HCT116 (cell line): ENCODE measurements around the gene CUL9. TPM values are rescaled to one million over a fixed set of nuclear protein-coding genes. Genes with fewer than 3 reads are reported as not detected.

Source experiments
- ATAC-seq: fragments of 200-7000 bp; cut with Tn5 transposase; 2 replicates; pipeline ENCODE4 v1.9.1; 2020; ENCODE audit warnings: mild to moderate bottlenecking, moderate library complexity
- BruUV-seq: library from RNA; stranded (reverse); fragments of 400-500 nt; replicated peaks from 2 replicates; lab custom pipeline; 2021; lab: Mats Ljungman, UMichigan
- CTCF ChIA-PET: fragments of 300-600 bp; sonication (Branson Sonifier 250); formaldehyde crosslinking; loops from one replicate; lab custom pipeline; 2021; ENCODE audit warnings: antibody characterized with exemption; lab: Charles Lee
- POLR2A ChIA-PET: fragments of 300-600, 350-600 bp; sonication (Branson Sonifier 250); formaldehyde crosslinking; loops from one replicate; lab custom pipeline; 2021; ENCODE audit warnings: antibody characterized with exemption; lab: Charles Lee
- RAD21 ChIA-PET, 2 experiments: fragments of 300-600 bp; sonication (Branson Sonifier 250); formaldehyde crosslinking; loops; one replicate each; lab custom pipeline; 2023; ENCODE audit warnings: low total read pairs in 2 of 2; ENCODE audit not compliant: uncharacterized antibody in 2 of 2, unreplicated experiment in 2 of 2, low non-redundant PET in 1 of 2; lab: Charles Lee
- DNase-seq: peaks from one replicate; pipeline ENCODE4 v3.0.0-alpha.2; 2010; ENCODE audit warnings: low read depth, low spot score
- H2AFZ ChIP-seq: fragments of 200-600 bp; shearing (Covaris generic), sonication (generic); 2 replicates; pipeline ENCODE4 v1.6.1; 2017; ENCODE audit warnings: low read depth, mixed run types, mixed read lengths, antibody characterized with exemption, low read length; ENCODE audit not compliant: poor library complexity, severe bottlenecking
- H3K27ac ChIP-seq: 2 replicates; pipeline ENCODE4 v1.5.1; 2012; ENCODE audit warnings: low read depth, low read length
- H3K27me3 ChIP-seq: fragments of 200-600 bp; sonication (generic); 2 replicates; pipeline ENCODE4 v1.6.1; 2016; ENCODE audit warnings: mixed run types, low read length, mixed read lengths; ENCODE audit not compliant: insufficient read depth
- H3K36me3 ChIP-seq, 2 experiments: fragments of 200-500 bp in 1 of 2; fragments of 200-600 bp in 1 of 2; sonication (Bioruptor generic) in 1 of 2; sonication (generic) in 1 of 2; 2 replicates each; pipeline versions ENCODE4 v1.5.1 to v1.6.1; 2014 to 2016; ENCODE audit warnings: low read length in 2 of 2, inconsistent platforms in 1 of 2, mixed read lengths in 1 of 2, mixed run types in 1 of 2; ENCODE audit not compliant: insufficient read depth in 2 of 2, control insufficient read depth in 1 of 2
- H3K4me1 ChIP-seq, 2 experiments: fragments of 200-600 bp in 1 of 2; sonication (generic) in 1 of 2; 2 replicates each; pipeline versions ENCODE4 v1.5.1 to v1.6.1; 2012 to 2017; ENCODE audit warnings: low read length in 2 of 2, inconsistent platforms in 1 of 2, mild to moderate bottlenecking in 1 of 2, mixed read lengths in 1 of 2, mixed run types in 1 of 2, moderate library complexity in 1 of 2; ENCODE audit not compliant: insufficient read depth in 2 of 2, control insufficient read depth in 1 of 2
- H3K4me2 ChIP-seq: fragments of 200-600 bp; sonication (generic); 2 replicates; pipeline ENCODE4 v1.6.1; 2017; ENCODE audit warnings: mixed run types, low read length, mixed read lengths
- H3K4me3 ChIP-seq, 2 experiments: fragments of 200-600 bp in 1 of 2; sonication (generic) in 1 of 2; replicated peaks in 1 of 2; 2 replicates each; pipeline ENCODE4 v1.5.1; 2011 to 2016; ENCODE audit warnings: low read length in 2 of 2, control low read depth in 1 of 2, low read depth in 1 of 2, mild to moderate bottlenecking in 1 of 2, mixed read lengths in 1 of 2, mixed run types in 1 of 2
- H3K79me2 ChIP-seq: fragments of 200-600 bp; sonication (generic); 2 replicates; pipeline ENCODE4 v1.6.1; 2017; ENCODE audit warnings: mild to moderate bottlenecking, mixed run types, low read length, moderate library complexity, mixed read lengths; ENCODE audit not compliant: insufficient read depth
- H3K9ac ChIP-seq: fragments of 200-600 bp; sonication (generic); 2 replicates; pipeline ENCODE4 v1.6.1; 2016; ENCODE audit warnings: low read length, mixed read lengths
- H3K9me2 ChIP-seq: fragments of 200-600 bp; sonication (generic), shearing (Covaris generic); 2 replicates; pipeline ENCODE4 v1.6.1; 2017; ENCODE audit warnings: mixed run types, mild to moderate bottlenecking, moderate library complexity; ENCODE audit not compliant: insufficient read depth
- H3K9me3 ChIP-seq, 2 experiments: fragments of 200-500 bp in 1 of 2; fragments of 200-600 bp in 1 of 2; sonication (Bioruptor generic) in 1 of 2; sonication (generic) in 1 of 2; 2 replicates each; pipeline ENCODE4 v1.6.1; 2014 to 2017; ENCODE audit warnings: low read length in 2 of 2, mixed read lengths in 2 of 2, inconsistent platforms in 1 of 2, low read depth in 1 of 2, mild to moderate bottlenecking in 1 of 2, mixed run types in 1 of 2, moderate library complexity in 1 of 2; ENCODE audit not compliant: control insufficient read depth in 1 of 2, insufficient read depth in 1 of 2
- H4K20me1 ChIP-seq: fragments of 200-600 bp; sonication (generic), shearing (Covaris generic); 2 replicates; pipeline ENCODE4 v1.6.1; 2017; ENCODE audit warnings: mixed run types, mild to moderate bottlenecking, moderate library complexity; ENCODE audit not compliant: insufficient read depth
- CBX3 ChIP-seq: IDR thresholded peaks from 2 replicates; pipeline ENCODE4 v1.6.1; 2012; ENCODE audit warnings: low read depth
- CEBPB ChIP-seq: IDR thresholded peaks from 2 replicates; pipeline ENCODE4 v1.6.1; 2012; ENCODE audit warnings: low read depth
- FOSL1 ChIP-seq: IDR thresholded peaks from 2 replicates; pipeline ENCODE4 v1.6.1; 2012; ENCODE audit warnings: low read depth
- JUND ChIP-seq: IDR thresholded peaks from 2 replicates; pipeline ENCODE4 v1.6.1; 2012
- POLR2A ChIP-seq: IDR thresholded peaks from 2 replicates; pipeline ENCODE4 v1.7.0; 2011; ENCODE audit warnings: borderline replicate concordance; ENCODE audit not compliant: insufficient read depth, insufficient read length; ENCODE audit errors: extremely low read depth
- POLR2AphosphoS5 ChIP-seq: IDR thresholded peaks from 2 replicates; pipeline ENCODE4 v1.6.1; 2011; ENCODE audit warnings: mild to moderate bottlenecking, low read depth, low read length, moderate library complexity
- RAD21 ChIP-seq: IDR thresholded peaks from 2 replicates; pipeline ENCODE4 v1.6.1; 2012; ENCODE audit warnings: low read depth, mild to moderate bottlenecking
- SIN3A ChIP-seq: IDR thresholded peaks from 2 replicates; pipeline ENCODE4 v1.6.1; 2012; ENCODE audit warnings: low read depth
- SP1 ChIP-seq: IDR thresholded peaks from 2 replicates; pipeline ENCODE4 v1.6.1; 2012; ENCODE audit warnings: low read depth
- TCF7L2 ChIP-seq: IDR thresholded peaks from 2 replicates; pipeline ENCODE4 v1.7.0; 2011; ENCODE audit warnings: borderline replicate concordance, inconsistent platforms; ENCODE audit not compliant: insufficient read depth, insufficient read length; ENCODE audit errors: extremely low read depth
- ZFX ChIP-seq: fragments of 450-650 bp; IDR thresholded peaks from 2 replicates; pipeline ENCODE4 v1.6.1; 2017
- intact Hi-C: fragments of 100-400 bp; cut with micrococcal nuclease; formaldehyde crosslinking; loops from 2 replicates; pipeline ENCODE4 v1.10.0; 2022
- total RNA-seq: library from RNA; stranded (reverse); gene quantifications from one replicate; pipeline ENCODE4 v1.2.1, GENCODE V29; 2021; ENCODE audit not compliant: unreplicated experiment
- TF ChIP-seq, protein P1 (sequence below): IDR thresholded peaks from 2 replicates; pipeline ENCODE4 v1.6.1; 2011; ENCODE audit warnings: mild to moderate bottlenecking, low read length, moderate library complexity; ENCODE audit not compliant: insufficient replicate concordance; ENCODE audit errors: extremely low read depth
- TF ChIP-seq, protein P2 (sequence below): IDR thresholded peaks from 2 replicates; pipeline ENCODE4 v1.6.1; 2012

CUL9 gene
- total RNA-seq, 1 experiment from 2014 or later, result 36.5 TPM

DNA sequence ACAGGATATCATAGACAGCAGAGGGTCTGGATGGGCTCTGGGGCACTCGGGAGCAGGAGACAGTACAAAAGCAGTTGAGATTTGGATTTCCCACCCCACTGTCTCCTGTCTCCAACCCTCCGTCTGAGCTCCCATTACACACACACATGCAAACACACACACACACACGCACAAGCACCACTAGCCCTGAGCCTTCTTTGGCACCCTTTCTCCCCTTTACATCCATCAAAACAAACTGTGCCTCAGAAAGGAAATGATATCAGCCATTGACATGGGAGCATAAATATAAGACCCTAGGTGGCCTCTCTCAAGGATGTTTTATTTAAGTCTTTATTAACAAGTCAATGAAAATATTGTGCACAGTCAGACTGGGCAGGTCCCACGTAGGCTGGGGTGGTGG lies 78.8 kb downstream of the CUL9 start:
- TF ChIP-seq, protein P1, sequence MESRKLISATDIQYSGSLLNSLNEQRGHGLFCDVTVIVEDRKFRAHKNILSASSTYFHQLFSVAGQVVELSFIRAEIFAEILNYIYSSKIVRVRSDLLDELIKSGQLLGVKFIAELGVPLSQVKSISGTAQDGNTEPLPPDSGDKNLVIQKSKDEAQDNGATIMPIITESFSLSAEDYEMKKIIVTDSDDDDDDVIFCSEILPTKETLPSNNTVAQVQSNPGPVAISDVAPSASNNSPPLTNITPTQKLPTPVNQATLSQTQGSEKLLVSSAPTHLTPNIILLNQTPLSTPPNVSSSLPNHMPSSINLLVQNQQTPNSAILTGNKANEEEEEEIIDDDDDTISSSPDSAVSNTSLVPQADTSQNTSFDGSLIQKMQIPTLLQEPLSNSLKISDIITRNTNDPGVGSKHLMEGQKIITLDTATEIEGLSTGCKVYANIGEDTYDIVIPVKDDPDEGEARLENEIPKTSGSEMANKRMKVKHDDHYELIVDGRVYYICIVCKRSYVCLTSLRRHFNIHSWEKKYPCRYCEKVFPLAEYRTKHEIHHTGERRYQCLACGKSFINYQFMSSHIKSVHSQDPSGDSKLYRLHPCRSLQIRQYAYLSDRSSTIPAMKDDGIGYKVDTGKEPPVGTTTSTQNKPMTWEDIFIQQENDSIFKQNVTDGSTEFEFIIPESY, result no peak
- TF ChIP-seq ZFX (no peak), FOSL1 (no peak)
- H3K79me2 ChIP-seq, result no peaks in the 10 kb centered on the region
- POLR2A ChIA-PET, result no interaction called here
- H3K27me3 ChIP-seq, result no peaks in the 10 kb centered on the region
- no peak overlapping the region for H3K4me3 ChIP-seq
- H3K4me1 ChIP-seq, result no peaks in the 10 kb centered on the region
- H4K20me1 ChIP-seq, result no peaks in the 10 kb centered on the region
- H3K4me2 ChIP-seq, result no peak overlapping the region
- DNase-seq (no peak), ATAC-seq (no peak)
- no peak overlapping the region for H2AFZ ChIP-seq
- H3K9me2 ChIP-seq, result no peaks in the 10 kb centered on the region
- no peaks in the 10 kb centered on the region; a peak in 1 of 4 replicates for H3K36me3 ChIP-seq
- H3K27ac ChIP-seq, result no peak overlapping the region
- CTCF ChIA-PET, result interaction anchor here (1.6 to 3.8 kb wide), 2 partner anchors 12 to 235 kb away, joined by 3 to 23 read pairs; no protein-coding TSS in a partner anchor
- H3K9me3 ChIP-seq, result no peaks in the 10 kb centered on the region
- BruUV-seq, result no TSS peak
- RAD21 ChIA-PET, result no interaction called here
- intact Hi-C loops, result no loop called here
- no peak overlapping the region for H3K9ac ChIP-seq

DNA sequence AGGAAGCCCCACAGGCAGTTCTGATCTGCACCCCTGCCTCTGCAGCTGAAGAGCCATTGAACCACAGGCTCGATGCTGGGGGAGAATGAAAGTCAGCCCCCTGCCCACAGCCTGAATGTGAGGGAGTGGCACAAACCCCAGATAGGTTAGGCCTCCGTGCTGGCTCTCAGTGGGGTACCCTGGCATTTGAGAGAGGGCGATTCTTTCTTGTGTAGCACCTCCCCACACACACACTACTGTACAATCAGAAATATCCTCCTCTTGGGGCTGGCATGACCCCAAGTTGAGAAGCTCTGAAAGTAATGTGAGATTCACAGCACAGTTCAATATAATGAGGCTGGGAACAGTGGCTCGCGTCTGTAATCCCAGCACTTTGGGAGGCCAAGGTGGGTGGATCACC lies 79.2 kb downstream of the CUL9 start:
- Histone ChIP-seq H3K9ac (no peak overlapping the region), H3K4me3 (no peak overlapping the region), H3K9me2 (no peaks in the 10 kb centered on the region), H3K4me2 (no peak overlapping the region), H3K4me1 (no peaks in the 10 kb centered on the region), H3K27ac (no peak overlapping the region), H2AFZ (no peak overlapping the region), H3K9me3 (no peaks in the 10 kb centered on the region), H4K20me1 (no peaks in the 10 kb centered on the region), H3K36me3 (no peaks in the 10 kb centered on the region; a peak in 1 of 4 replicates), H3K79me2 (no peaks in the 10 kb centered on the region), H3K27me3 (no peaks in the 10 kb centered on the region)
- ChIA-PET CTCF (interaction anchor here (1.6 to 3.8 kb wide), 2 partner anchors 12 to 234 kb away, joined by 3 to 23 read pairs; no protein-coding TSS in a partner anchor), POLR2A (no interaction called here), RAD21 (no interaction called here)
- ATAC-seq (no peak), DNase-seq (no peak)
- intact Hi-C loops, result no loop called here
- no TSS peak for BruUV-seq
- TF ChIP-seq SP1, result no peak
- TF ChIP-seq SIN3A, result no peak
- TF ChIP-seq CBX3, result no peak
- no peak for TF ChIP-seq FOSL1
- TF ChIP-seq, protein P2, sequence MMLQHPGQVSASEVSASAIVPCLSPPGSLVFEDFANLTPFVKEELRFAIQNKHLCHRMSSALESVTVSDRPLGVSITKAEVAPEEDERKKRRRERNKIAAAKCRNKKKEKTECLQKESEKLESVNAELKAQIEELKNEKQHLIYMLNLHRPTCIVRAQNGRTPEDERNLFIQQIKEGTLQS, result no peak
- TF ChIP-seq POLR2AphosphoS5, result no peak
- TF ChIP-seq CEBPB, result no peak
- no peak for TF ChIP-seq RAD21
- no peak for TF ChIP-seq JUND
- no peak for TF ChIP-seq TCF7L2
- no peak for TF ChIP-seq POLR2A
